GM12864 (cell line): ENCODE measurements around the gene CCDC50.

Source experiments
- DNase-seq: peaks from one replicate; pipeline ENCODE4 v3.0.0-alpha.2; 2011; ENCODE audit warnings: low read depth
- H3K4me3 ChIP-seq: 2 replicates; pipeline ENCODE4 v1.5.1; 2011; ENCODE audit warnings: mild to moderate bottlenecking, low read depth, low read length, control low read depth
- CTCF ChIP-seq: IDR thresholded peaks from 2 replicates; pipeline ENCODE4 v1.5.1; 2011; ENCODE audit warnings: low read depth, mild to moderate bottlenecking, moderate library complexity, low read length, control low read depth, inconsistent platforms; ENCODE audit errors: missing control alignments

Gene CCDC50

DNA sequence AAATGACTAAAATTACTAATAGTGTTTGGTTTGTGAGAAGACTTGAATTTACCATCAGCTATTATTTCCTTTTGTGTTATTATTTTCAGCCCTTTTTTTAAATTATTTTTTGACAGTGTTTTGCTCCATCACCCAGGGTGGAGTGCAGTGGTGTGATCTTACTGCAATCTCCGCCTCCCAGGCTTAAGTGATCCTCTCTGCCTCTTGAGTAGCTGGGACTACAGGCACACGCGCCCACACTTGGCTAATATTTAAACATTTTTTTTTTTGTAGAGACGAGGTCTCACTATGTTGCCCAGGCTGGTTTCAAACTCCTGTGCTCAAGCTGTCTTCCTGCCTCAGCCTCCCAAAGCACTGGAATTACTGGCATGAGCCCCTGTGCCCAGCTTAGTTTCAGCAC lies 32.8 kb downstream of the CCDC50 start:
- no peak for TF ChIP-seq CTCF
- DNase-seq, result no peak
- H3K4me3 ChIP-seq, result no peak overlapping the region

DNA sequence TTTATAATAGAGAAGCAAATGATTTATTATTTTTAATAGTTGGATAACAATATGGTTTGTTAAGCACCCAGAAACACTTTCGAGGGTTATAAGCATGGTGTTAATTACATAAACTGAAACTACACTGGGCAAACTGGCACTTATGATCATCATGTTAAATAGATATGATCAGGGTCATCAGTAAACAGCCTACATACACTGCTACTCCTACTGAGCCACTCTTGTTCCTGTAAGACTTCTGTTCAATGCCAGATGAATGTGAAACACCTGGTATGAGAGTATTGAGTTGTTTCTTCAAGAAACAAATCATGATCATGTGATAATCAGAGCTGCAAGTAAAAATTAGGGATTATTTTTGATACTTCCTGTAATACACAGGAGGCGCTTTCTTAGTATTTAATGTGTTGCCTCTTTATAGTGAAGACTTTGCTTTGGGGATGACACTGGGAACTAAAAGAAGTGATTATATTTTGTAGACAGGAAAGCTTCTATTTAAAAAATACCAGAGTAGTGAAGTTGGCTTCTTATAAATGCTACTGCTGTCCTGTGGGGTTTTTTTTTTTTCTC lies 33.4 kb downstream of the CCDC50 start:
- TF ChIP-seq CTCF, result no peak
- DNase-seq, result no peak

DNA sequence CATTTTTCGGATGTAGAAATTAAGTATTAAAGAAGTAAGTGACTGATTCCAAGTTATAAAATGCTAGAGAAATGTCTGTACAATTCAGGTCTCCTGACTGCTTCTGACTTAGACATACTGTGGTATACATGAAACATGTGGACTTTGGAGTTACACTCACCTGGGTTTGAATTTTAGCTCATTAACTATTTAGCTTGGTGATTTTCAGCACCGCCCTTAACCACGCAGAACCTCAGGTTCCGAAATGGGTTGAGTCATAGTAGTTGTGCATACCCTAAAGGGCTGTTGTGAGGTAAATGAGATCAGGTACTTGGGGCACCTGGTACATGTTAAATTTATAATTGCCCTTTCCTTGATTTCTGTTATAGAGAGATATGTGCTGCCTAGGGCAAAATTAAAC lies 34.0 kb downstream of the CCDC50 start:
- no peak for TF ChIP-seq CTCF
- DNase-seq, result no peak
- H3K4me3 ChIP-seq, result no peak overlapping the region

More for the DNA sequence above, 33.4 kb downstream of the CCDC50 start:
- H3K4me3 ChIP-seq, result no peak overlapping the region

GRCh38 chr3:191366675-191367074 lies 37.5 kb downstream of the CCDC50 start:
- no peak for DNase-seq
- no peak for TF ChIP-seq CTCF
- no peak overlapping the region for H3K4me3 ChIP-seq

GRCh38 chr3:191368755-191369615 lies 39.8 kb downstream of the CCDC50 start:
- no peak for TF ChIP-seq CTCF
- no peak for DNase-seq
- H3K4me3 ChIP-seq, result no peak overlapping the region

- DNase-seq, result no peak
- TF ChIP-seq CTCF, result no peak
- H3K4me3 ChIP-seq, result no peak overlapping the region
Observed at GRCh38 chr3:191369616-191370010, 40.4 kb downstream of the CCDC50 start.

DNA sequence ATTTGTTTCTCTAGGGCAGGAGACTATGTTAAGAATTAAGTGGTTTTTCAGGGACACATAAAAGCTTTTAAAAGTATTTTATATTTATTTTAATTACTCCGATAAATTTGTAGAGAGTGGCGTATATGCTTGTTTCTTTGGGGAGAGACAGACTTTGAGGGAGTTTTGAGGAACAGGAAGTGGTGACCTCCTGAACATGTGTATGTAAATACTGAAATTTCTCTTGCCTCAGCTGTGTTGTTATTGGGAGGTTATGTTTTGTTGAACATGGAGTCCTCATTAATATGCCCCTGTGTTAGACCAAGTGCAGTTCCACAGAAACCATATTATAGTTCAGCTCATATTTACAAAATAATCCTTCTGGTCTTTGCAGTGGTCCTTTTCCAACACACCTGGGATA lies 42.9 kb downstream of the CCDC50 start:
- H3K4me3 ChIP-seq, result no peak overlapping the region
- no peak for TF ChIP-seq CTCF
- no peak for DNase-seq
